H1 (cell line): Measurements from ENCODE around the gene PUS7L. TPM values are rescaled to one million over a fixed set of nuclear protein-coding genes. Genes with fewer than 3 reads are reported as not detected.
A peak's percentile ranks its signal among the peaks of the same experiment; 100 is the strongest.

Experiments
- CHD1 ChIP-seq: IDR thresholded peaks from 2 replicates; pipeline ENCODE4 v1.6.1; 2012; ENCODE audit warnings: low read depth, low read length, improper control_type of control experiment
- GABPA ChIP-seq: IDR thresholded peaks from 2 replicates; pipeline ENCODE4 v1.6.1; 2011; ENCODE audit warnings: mild to moderate bottlenecking, low read length, moderate library complexity, borderline replicate concordance; ENCODE audit not compliant: insufficient read depth
- GTF2F1 ChIP-seq: IDR thresholded peaks from 2 replicates; pipeline ENCODE4 v1.6.1; 2012; ENCODE audit warnings: low read depth, low read length, improper control_type of control experiment, borderline replicate concordance
- JUN ChIP-seq: IDR thresholded peaks from 2 replicates; pipeline ENCODE4 v1.6.1; 2011; ENCODE audit warnings: low read depth, mild to moderate bottlenecking, improper control_type of control experiment, low read length
- RAD21 ChIP-seq, 2 experiments: IDR thresholded peaks in 1 of 2; conservative IDR thresholded peaks in 1 of 2; 2 replicates each; pipeline ENCODE4 v1.6.1; 2011; ENCODE audit warnings: low read depth in 2 of 2, low read length in 2 of 2, improper control_type of control experiment in 1 of 2, inconsistent platforms in 1 of 2, mild to moderate bottlenecking in 1 of 2, moderate library complexity in 1 of 2
- TCF12 ChIP-seq: IDR thresholded peaks from 2 replicates; pipeline ENCODE4 v1.6.1; 2011; ENCODE audit warnings: low read depth, mild to moderate bottlenecking, low read length
- polyA plus RNA-seq, 7 experiments: library from polyadenylated mRNA; depleted of rRNA in 3 of 7; stranded (reverse) in 5 of 7; unstranded in 2 of 7; fragments of >200 nt in 5 of 7; fragments of 200-250 nt in 2 of 7; gene quantifications; 1 replicate in 5 of 7; 2 replicates in 1 of 7; 4 replicates in 1 of 7; pipeline versions ENCODE4 v1.2.1 to v1.2.3, GENCODE V29; 2011 to 2013; ENCODE audit warnings: missing spikeins in 2 of 7, mixed read lengths in 2 of 7
- total RNA-seq: library from RNA; stranded (reverse); fragmentation: NEBNext Ultra II Directional; extraction: Animal tissue kit (Norgen Biotek cat#: 25700); gene quantifications from 2 replicates; pipeline ENCODE4 v1.2.1, GENCODE V29; 2021
- TF ChIP-seq, protein P1 (sequence below): fragments of 300-600 bp; sonication (generic); IDR thresholded peaks from 2 replicates; pipeline ENCODE4 v1.7.1; 2012; ENCODE audit warnings: low read length, moderate library complexity, mild to moderate bottlenecking, inconsistent platforms; ENCODE audit not compliant: insufficient replicate concordance

Gene PUS7L
- total and polyA plus RNA-seq, 2 of the 8 experiments (the other 6 are each of a cell fraction or from before 2014, with no cell fraction given): 3.6 to 26.8 TPM

GRCh38 chr12:43805860-43806736 is 47.5 kb upstream of the PUS7L start, which contains the start of gene TWF1 (continued):
- no peak for TF ChIP-seq JUN
- TF ChIP-seq, protein P1, sequence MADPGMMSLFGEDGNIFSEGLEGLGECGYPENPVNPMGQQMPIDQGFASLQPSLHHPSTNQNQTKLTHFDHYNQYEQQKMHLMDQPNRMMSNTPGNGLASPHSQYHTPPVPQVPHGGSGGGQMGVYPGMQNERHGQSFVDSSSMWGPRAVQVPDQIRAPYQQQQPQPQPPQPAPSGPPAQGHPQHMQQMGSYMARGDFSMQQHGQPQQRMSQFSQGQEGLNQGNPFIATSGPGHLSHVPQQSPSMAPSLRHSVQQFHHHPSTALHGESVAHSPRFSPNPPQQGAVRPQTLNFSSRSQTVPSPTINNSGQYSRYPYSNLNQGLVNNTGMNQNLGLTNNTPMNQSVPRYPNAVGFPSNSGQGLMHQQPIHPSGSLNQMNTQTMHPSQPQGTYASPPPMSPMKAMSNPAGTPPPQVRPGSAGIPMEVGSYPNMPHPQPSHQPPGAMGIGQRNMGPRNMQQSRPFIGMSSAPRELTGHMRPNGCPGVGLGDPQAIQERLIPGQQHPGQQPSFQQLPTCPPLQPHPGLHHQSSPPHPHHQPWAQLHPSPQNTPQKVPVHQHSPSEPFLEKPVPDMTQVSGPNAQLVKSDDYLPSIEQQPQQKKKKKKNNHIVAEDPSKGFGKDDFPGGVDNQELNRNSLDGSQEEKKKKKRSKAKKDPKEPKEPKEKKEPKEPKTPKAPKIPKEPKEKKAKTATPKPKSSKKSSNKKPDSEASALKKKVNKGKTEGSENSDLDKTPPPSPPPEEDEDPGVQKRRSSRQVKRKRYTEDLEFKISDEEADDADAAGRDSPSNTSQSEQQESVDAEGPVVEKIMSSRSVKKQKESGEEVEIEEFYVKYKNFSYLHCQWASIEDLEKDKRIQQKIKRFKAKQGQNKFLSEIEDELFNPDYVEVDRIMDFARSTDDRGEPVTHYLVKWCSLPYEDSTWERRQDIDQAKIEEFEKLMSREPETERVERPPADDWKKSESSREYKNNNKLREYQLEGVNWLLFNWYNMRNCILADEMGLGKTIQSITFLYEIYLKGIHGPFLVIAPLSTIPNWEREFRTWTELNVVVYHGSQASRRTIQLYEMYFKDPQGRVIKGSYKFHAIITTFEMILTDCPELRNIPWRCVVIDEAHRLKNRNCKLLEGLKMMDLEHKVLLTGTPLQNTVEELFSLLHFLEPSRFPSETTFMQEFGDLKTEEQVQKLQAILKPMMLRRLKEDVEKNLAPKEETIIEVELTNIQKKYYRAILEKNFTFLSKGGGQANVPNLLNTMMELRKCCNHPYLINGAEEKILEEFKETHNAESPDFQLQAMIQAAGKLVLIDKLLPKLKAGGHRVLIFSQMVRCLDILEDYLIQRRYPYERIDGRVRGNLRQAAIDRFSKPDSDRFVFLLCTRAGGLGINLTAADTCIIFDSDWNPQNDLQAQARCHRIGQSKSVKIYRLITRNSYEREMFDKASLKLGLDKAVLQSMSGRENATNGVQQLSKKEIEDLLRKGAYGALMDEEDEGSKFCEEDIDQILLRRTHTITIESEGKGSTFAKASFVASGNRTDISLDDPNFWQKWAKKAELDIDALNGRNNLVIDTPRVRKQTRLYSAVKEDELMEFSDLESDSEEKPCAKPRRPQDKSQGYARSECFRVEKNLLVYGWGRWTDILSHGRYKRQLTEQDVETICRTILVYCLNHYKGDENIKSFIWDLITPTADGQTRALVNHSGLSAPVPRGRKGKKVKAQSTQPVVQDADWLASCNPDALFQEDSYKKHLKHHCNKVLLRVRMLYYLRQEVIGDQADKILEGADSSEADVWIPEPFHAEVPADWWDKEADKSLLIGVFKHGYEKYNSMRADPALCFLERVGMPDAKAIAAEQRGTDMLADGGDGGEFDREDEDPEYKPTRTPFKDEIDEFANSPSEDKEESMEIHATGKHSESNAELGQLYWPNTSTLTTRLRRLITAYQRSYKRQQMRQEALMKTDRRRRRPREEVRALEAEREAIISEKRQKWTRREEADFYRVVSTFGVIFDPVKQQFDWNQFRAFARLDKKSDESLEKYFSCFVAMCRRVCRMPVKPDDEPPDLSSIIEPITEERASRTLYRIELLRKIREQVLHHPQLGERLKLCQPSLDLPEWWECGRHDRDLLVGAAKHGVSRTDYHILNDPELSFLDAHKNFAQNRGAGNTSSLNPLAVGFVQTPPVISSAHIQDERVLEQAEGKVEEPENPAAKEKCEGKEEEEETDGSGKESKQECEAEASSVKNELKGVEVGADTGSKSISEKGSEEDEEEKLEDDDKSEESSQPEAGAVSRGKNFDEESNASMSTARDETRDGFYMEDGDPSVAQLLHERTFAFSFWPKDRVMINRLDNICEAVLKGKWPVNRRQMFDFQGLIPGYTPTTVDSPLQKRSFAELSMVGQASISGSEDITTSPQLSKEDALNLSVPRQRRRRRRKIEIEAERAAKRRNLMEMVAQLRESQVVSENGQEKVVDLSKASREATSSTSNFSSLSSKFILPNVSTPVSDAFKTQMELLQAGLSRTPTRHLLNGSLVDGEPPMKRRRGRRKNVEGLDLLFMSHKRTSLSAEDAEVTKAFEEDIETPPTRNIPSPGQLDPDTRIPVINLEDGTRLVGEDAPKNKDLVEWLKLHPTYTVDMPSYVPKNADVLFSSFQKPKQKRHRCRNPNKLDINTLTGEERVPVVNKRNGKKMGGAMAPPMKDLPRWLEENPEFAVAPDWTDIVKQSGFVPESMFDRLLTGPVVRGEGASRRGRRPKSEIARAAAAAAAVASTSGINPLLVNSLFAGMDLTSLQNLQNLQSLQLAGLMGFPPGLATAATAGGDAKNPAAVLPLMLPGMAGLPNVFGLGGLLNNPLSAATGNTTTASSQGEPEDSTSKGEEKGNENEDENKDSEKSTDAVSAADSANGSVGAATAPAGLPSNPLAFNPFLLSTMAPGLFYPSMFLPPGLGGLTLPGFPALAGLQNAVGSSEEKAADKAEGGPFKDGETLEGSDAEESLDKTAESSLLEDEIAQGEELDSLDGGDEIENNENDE: no peak
- TF ChIP-seq RAD21 (IDR thresholded peaks at IDR 0.05 in 1 of 2, conservative IDR thresholded peaks at IDR 0.05 in 1 of 2; ENCODE audit: low read depth in 2 of 2, low read length in 2 of 2): peak; percentile 5 to 15; a peak in 2 of 4 replicates
- no peak for TF ChIP-seq GTF2F1
- no peak for TF ChIP-seq GABPA
- TF ChIP-seq CHD1: no peak
- no peak for TF ChIP-seq TCF12
